ENCODE data around the gene HSPA1L. TPM values are rescaled to one million over a fixed set of nuclear protein-coding genes. Genes with fewer than 3 reads are reported as not detected.

Gene HSPA1L
- total and polyA plus RNA-seq, 5 donors = 1.6 to 2.8 (median 2.0) TPM

GRCh38 chr6:31770860-31771259 is 44.2 kb downstream of the HSPA1L start:
- Histone ChIP-seq H3K27me3 (ENCODE audit: control insufficient read depth, insufficient read depth) (no peaks in the 10 kb centered on the region), H3K27ac (ENCODE audit: low read length) (no peak overlapping the region), H3K4me3 (ENCODE audit: low read length) (no peak overlapping the region), H3K9me3 (ENCODE audit: control insufficient read depth, low read length) (no peaks in the 10 kb centered on the region), H3K4me1 (ENCODE audit: control insufficient read depth, insufficient read depth, low read length) (no peaks in the 10 kb centered on the region)
- intact Hi-C loops (cut with DNase I) = loop anchor here in 1 of 4 donors (5.0 kb wide), 1 partner anchor 34 kb away; the partner anchor contains the start of gene CLIC1
- DNase-seq (no peak), ATAC-seq (no peak)
- WGBS = 91% methylated on average over 2 of the region's 2 CpGs

- 61% methylated on average over 12 of the region's 12 CpGs for whole genome bisulfite sequencing
- peak; percentile 14 to 66 for ATAC-seq
Observed at GRCh38 chr6:31769684-31770371, 45.3 kb downstream of the HSPA1L start.

GRCh38 chr6:31768363-31769257 is 46.5 kb downstream of the HSPA1L start:
- WGBS = 84% methylated on average over 18 of the region's 18 CpGs
- ATAC-seq (no peak), DNase-seq (no peak)
- no peaks in the 10 kb centered on the region for H3K4me1 ChIP-seq (ENCODE audit: control insufficient read depth, insufficient read depth, low read length)
- no peaks in the 10 kb centered on the region for H3K27me3 ChIP-seq (ENCODE audit: control insufficient read depth, insufficient read depth)
- intact Hi-C loops (cut with DNase I) = no loop called here
- no peak overlapping the region for H3K27ac ChIP-seq (ENCODE audit: low read length)
- H3K9me3 ChIP-seq (ENCODE audit: control insufficient read depth, low read length) = no peaks in the 10 kb centered on the region
- no peak overlapping the region for H3K4me3 ChIP-seq (ENCODE audit: low read length)

More at GRCh38 chr6:31769684-31770371, 45.3 kb downstream of the HSPA1L start:
- no peak overlapping the region for H3K27ac ChIP-seq (ENCODE audit: low read length)
- intact Hi-C loops (cut with DNase I) = loop anchor here in 1 of 4 donors (5.0 kb wide), 1 partner anchor 33 kb away; the partner anchor contains the start of gene CLIC1
- peak; percentile 57 to 86 (median 85) for DNase-seq
- no peaks in the 10 kb centered on the region for H3K9me3 ChIP-seq (ENCODE audit: control insufficient read depth, low read length)
- no peaks in the 10 kb centered on the region for H3K4me1 ChIP-seq (ENCODE audit: control insufficient read depth, insufficient read depth, low read length)
- no peak overlapping the region for H3K4me3 ChIP-seq (ENCODE audit: low read length)
- H3K27me3 ChIP-seq (ENCODE audit: control insufficient read depth, insufficient read depth) = no peaks in the 10 kb centered on the region

- Histone ChIP-seq H3K27ac (ENCODE audit: low read length) (no peak overlapping the region), H3K27me3 (ENCODE audit: control insufficient read depth, insufficient read depth) (no peaks in the 10 kb centered on the region), H3K4me3 (ENCODE audit: low read length) (no peak overlapping the region), H3K9me3 (ENCODE audit: control insufficient read depth, low read length) (no peaks in the 10 kb centered on the region), H3K4me1 (ENCODE audit: control insufficient read depth, insufficient read depth, low read length) (no peaks in the 10 kb centered on the region)
- 82% methylated on average over 6 of the region's 6 CpGs for WGBS
- DNase-seq (no peak), ATAC-seq (no peak)
- intact Hi-C loops (cut with DNase I) = no loop called here
Observed at GRCh38 chr6:31767096-31767645, 47.9 kb downstream of the HSPA1L start.

- H3K4me1 ChIP-seq (ENCODE audit: control insufficient read depth, insufficient read depth, low read length) = no peaks in the 10 kb centered on the region
Observed at GRCh38 chr6:31765910-31766794, 48.9 kb downstream of the HSPA1L start.

GRCh38 chr6:31765559-31765909 is 49.5 kb downstream of the HSPA1L start:
- Histone ChIP-seq H3K4me3 (ENCODE audit: low read length) (no peak overlapping the region), H3K27me3 (ENCODE audit: control insufficient read depth, insufficient read depth) (no peaks in the 10 kb centered on the region), H3K4me1 (ENCODE audit: control insufficient read depth, insufficient read depth, low read length) (no peaks in the 10 kb centered on the region), H3K9me3 (ENCODE audit: control insufficient read depth, low read length) (no peaks in the 10 kb centered on the region), H3K27ac (ENCODE audit: low read length) (no peak overlapping the region)
- DNase-seq (no peak), ATAC-seq (no peak)
- WGBS = 88% methylated on average over 9 of the region's 9 CpGs
- intact Hi-C loops (cut with DNase I) = no loop called here

More at GRCh38 chr6:31765910-31766794, 48.9 kb downstream of the HSPA1L start:
- Histone ChIP-seq H3K27me3 (ENCODE audit: control insufficient read depth, insufficient read depth) (no peaks in the 10 kb centered on the region), H3K27ac (ENCODE audit: low read length) (no peak overlapping the region), H3K4me3 (ENCODE audit: low read length) (no peak overlapping the region), H3K9me3 (ENCODE audit: control insufficient read depth, low read length) (no peaks in the 10 kb centered on the region)
- DNase-seq (peak in 1 of 3 donors; percentile 72), ATAC-seq (peak; percentile 43 to 70)
- WGBS = 42% methylated on average over 42 of the region's 42 CpGs
- intact Hi-C loops (cut with DNase I) = no loop called here

GRCh38 chr6:31764198-31764597 is 50.9 kb downstream of the HSPA1L start:
- Histone ChIP-seq H3K9me3 (ENCODE audit: control insufficient read depth, low read length) (no peaks in the 10 kb centered on the region), H3K4me3 (ENCODE audit: low read length) (no peak overlapping the region), H3K27me3 (ENCODE audit: control insufficient read depth, insufficient read depth) (no peaks in the 10 kb centered on the region), H3K27ac (ENCODE audit: low read length) (no peak overlapping the region), H3K4me1 (ENCODE audit: control insufficient read depth, insufficient read depth, low read length) (no peaks in the 10 kb centered on the region)
- WGBS = 80% methylated on average over 4 of the region's 4 CpGs
- ATAC-seq (no peak), DNase-seq (no peak)
- intact Hi-C loops (cut with DNase I) = no loop called here

- DNase-seq = no peak
- Histone ChIP-seq H3K27me3 (ENCODE audit: control insufficient read depth, insufficient read depth) (no peaks in the 10 kb centered on the region), H3K9me3 (ENCODE audit: control insufficient read depth, low read length) (no peaks in the 10 kb centered on the region), H3K27ac (ENCODE audit: low read length) (no peak overlapping the region), H3K4me1 (ENCODE audit: control insufficient read depth, insufficient read depth, low read length) (no peaks in the 10 kb centered on the region), H3K4me3 (ENCODE audit: low read length) (no peak overlapping the region)
- intact Hi-C loops (cut with DNase I) = no loop called here
- ATAC-seq = peak; percentile 39 to 82
- 8% methylated on average over 1 of the region's 1 CpG for WGBS
Observed at GRCh38 chr6:31763619-31763940, 51.5 kb downstream of the HSPA1L start.

GRCh38 chr6:31762878-31763618 is 52.0 kb downstream of the HSPA1L start:
- no peak overlapping the region for H3K27ac ChIP-seq (ENCODE audit: low read length)
- WGBS = 73% methylated on average over 8 of the region's 8 CpGs

GRCh38 chr6:31762356-31762755 is 52.7 kb downstream of the HSPA1L start, which contains the start of gene SAPCD1:
SAPCD1 (plus strand) TSS chr6:31762656; CDS start chr6:31763055, 399 bp downstream.
- no peak within 1 kb of the TSS for H3K27ac ChIP-seq (ENCODE audit: low read length)
- no peaks in the 10 kb centered on the region for H3K9me3 ChIP-seq (ENCODE audit: control insufficient read depth, low read length)
- no peak within 1 kb of the TSS for H3K4me3 ChIP-seq (ENCODE audit: low read length)
- 74% methylated on average over 4 of the region's 4 CpGs for WGBS
- ATAC-seq (no peak), DNase-seq (no peak)
- intact Hi-C loops (cut with DNase I) = no loop called here
- no peaks in the 10 kb centered on the region for H3K27me3 ChIP-seq (ENCODE audit: control insufficient read depth, insufficient read depth)
- no peaks in the 10 kb centered on the region for H3K4me1 ChIP-seq (ENCODE audit: control insufficient read depth, insufficient read depth, low read length)

More at GRCh38 chr6:31762878-31763618, 52.0 kb downstream of the HSPA1L start:
- H3K27me3 ChIP-seq (ENCODE audit: control insufficient read depth, insufficient read depth) = no peaks in the 10 kb centered on the region
- intact Hi-C loops (cut with DNase I) = no loop called here
- H3K9me3 ChIP-seq (ENCODE audit: control insufficient read depth, low read length) = no peaks in the 10 kb centered on the region
- ATAC-seq (no peak), DNase-seq (no peak)
- H3K4me3 ChIP-seq (ENCODE audit: low read length) = no peak overlapping the region
- H3K4me1 ChIP-seq (ENCODE audit: control insufficient read depth, insufficient read depth, low read length) = no peaks in the 10 kb centered on the region
